Measurements from ENCODE around the gene CHML. TPM values are rescaled to one million over a fixed set of nuclear protein-coding genes. Genes with fewer than 3 reads are reported as not detected.

The CHML gene
- total and polyA plus RNA-seq, 7 donors: 1.6 to 8.0 (median 6.1) TPM

- intact Hi-C loops (cut with DNase I): no loop called here
- Histone ChIP-seq H3K9me3 (no peaks in the 10 kb centered on the region), H3K27ac (no peak overlapping the region), H3K27me3 (no peaks in the 10 kb centered on the region), H3K36me3 (peaks cover 0 to under 1% (median 0%) of the 10 kb centered on the region in 4 donors), H3K4me1 (no peaks in the 10 kb centered on the region), H3K4me3 (no peak overlapping the region)
- TF ChIP-seq CTCF (IDR thresholded peaks at IDR 0.05): no peak
- no peak for TF ChIP-seq POLR2AphosphoS5 (IDR thresholded peaks at IDR 0.05)
- no peak for TF ChIP-seq EP300 (IDR thresholded peaks at IDR 0.05)
- no peak for TF ChIP-seq POLR2A (IDR thresholded peaks at IDR 0.05)
- no peak for DNase-seq
Measured at GRCh38 chr1:241630005-241630404, 10.2 kb downstream of the CHML start.

GRCh38 chr1:241627453-241628259 is 12.5 kb downstream of the CHML start:
- no peak for DNase-seq
- no peaks in the 10 kb centered on the region for H3K9me3 ChIP-seq
- no peak for TF ChIP-seq POLR2AphosphoS5 (IDR thresholded peaks at IDR 0.05)
- no peak for TF ChIP-seq EP300 (IDR thresholded peaks at IDR 0.05)
- no peak for TF ChIP-seq CTCF (IDR thresholded peaks at IDR 0.05)
- no peak for TF ChIP-seq POLR2A (IDR thresholded peaks at IDR 0.05)
- H3K4me3 ChIP-seq: no peak overlapping the region
- WGBS, 2 donors: 11 to 27% methylated on average over 9 of the region's 9 CpGs
- H3K27me3 ChIP-seq: no peaks in the 10 kb centered on the region
- no peak overlapping the region for H3K27ac ChIP-seq
- intact Hi-C loops (cut with DNase I): no loop called here
- H3K4me1 ChIP-seq: no peaks in the 10 kb centered on the region
- no peaks in the 10 kb centered on the region for H3K36me3 ChIP-seq

GRCh38 chr1:241624935-241625334 is 15.2 kb downstream of the CHML start:
- H3K36me3 ChIP-seq: no peaks in the 10 kb centered on the region
- H3K4me1 ChIP-seq: no peaks in the 10 kb centered on the region
- H3K27ac ChIP-seq: no peak overlapping the region
- TF ChIP-seq POLR2AphosphoS5 (IDR thresholded peaks at IDR 0.05) (no peak), POLR2A (IDR thresholded peaks at IDR 0.05) (no peak)
- no peak overlapping the region for H3K4me3 ChIP-seq
- no peak for DNase-seq
- intact Hi-C loops (cut with DNase I): no loop called here
- no peaks in the 10 kb centered on the region for H3K27me3 ChIP-seq
- H3K9me3 ChIP-seq: no peaks in the 10 kb centered on the region
- 25 to 64% methylated on average over 2 of the region's 2 CpGs for WGBS, 2 donors

GRCh38 chr1:241622669-241623068 is 17.5 kb downstream of the CHML start:
- H3K9me3 ChIP-seq: no peaks in the 10 kb centered on the region
- no peak overlapping the region for H3K4me3 ChIP-seq
- 91 to 97% methylated on average over 5 of the region's 5 CpGs for WGBS, 2 donors
- no peaks in the 10 kb centered on the region for H3K36me3 ChIP-seq
- no peak overlapping the region for H3K27ac ChIP-seq
- H3K27me3 ChIP-seq: no peaks in the 10 kb centered on the region
- TF ChIP-seq EP300 (IDR thresholded peaks at IDR 0.05) (no peak), POLR2A (IDR thresholded peaks at IDR 0.05) (no peak), POLR2AphosphoS5 (IDR thresholded peaks at IDR 0.05) (no peak), CTCF (IDR thresholded peaks at IDR 0.05) (no peak)
- intact Hi-C loops (cut with DNase I): no loop called here
- H3K4me1 ChIP-seq: no peaks in the 10 kb centered on the region
- DNase-seq: no peak

- H3K27ac ChIP-seq: no peak overlapping the region
- 96% methylated on average over 7 of the region's 7 CpGs for WGBS, 2 donors
- no peak overlapping the region for H3K4me3 ChIP-seq
- intact Hi-C loops (cut with DNase I): no loop called here
- no peaks in the 10 kb centered on the region for H3K4me1 ChIP-seq
- no peaks in the 10 kb centered on the region for H3K9me3 ChIP-seq
- no peak for DNase-seq
- TF ChIP-seq POLR2AphosphoS5 (IDR thresholded peaks at IDR 0.05) (no peak), CTCF (IDR thresholded peaks at IDR 0.05) (no peak), POLR2A (IDR thresholded peaks at IDR 0.05) (no peak), EP300 (IDR thresholded peaks at IDR 0.05) (no peak)
- no peaks in the 10 kb centered on the region for H3K36me3 ChIP-seq
- H3K27me3 ChIP-seq: no peaks in the 10 kb centered on the region
Measured at GRCh38 chr1:241617426-241617825, 22.7 kb downstream of the CHML start.

Measured in sigmoid colon (tissue), 7 donors.